Measurements from ENCODE around the gene C6orf15. TPM values are rescaled to one million over a fixed set of nuclear protein-coding genes. Genes with fewer than 3 reads are reported as not detected.
A peak's percentile ranks its signal among the peaks of the same experiment; 100 is the strongest.

C6orf15 gene
- total RNA-seq, 2 donors from 2014 or later, result not detected

- intact Hi-C loops (cut with DNase I), result loop anchor here (5.0 to 10.0 kb wide), 2 partner anchors 255 to 543 kb away; no protein-coding TSS in a partner anchor
- Histone ChIP-seq H3K4me3 (no peak overlapping the region), H3K9me3 (no peaks in the 10 kb centered on the region), H3K4me1 (no peaks in the 10 kb centered on the region), H3K27me3 (no peaks in the 10 kb centered on the region), H3K36me3 (no peaks in the 10 kb centered on the region), H3K27ac (no peak overlapping the region), H3K9ac (ENCODE audit: low read depth in 2 of 2, low read length in 2 of 2) (no peak overlapping the region)
- TF ChIP-seq CTCF (IDR thresholded peaks at IDR 0.05), result peak; percentile 65
- DNase-seq, result peak; percentile 94
Observed at GRCh38 chr6:31087494-31088089, 24.8 kb downstream of the C6orf15 start.

DNA sequence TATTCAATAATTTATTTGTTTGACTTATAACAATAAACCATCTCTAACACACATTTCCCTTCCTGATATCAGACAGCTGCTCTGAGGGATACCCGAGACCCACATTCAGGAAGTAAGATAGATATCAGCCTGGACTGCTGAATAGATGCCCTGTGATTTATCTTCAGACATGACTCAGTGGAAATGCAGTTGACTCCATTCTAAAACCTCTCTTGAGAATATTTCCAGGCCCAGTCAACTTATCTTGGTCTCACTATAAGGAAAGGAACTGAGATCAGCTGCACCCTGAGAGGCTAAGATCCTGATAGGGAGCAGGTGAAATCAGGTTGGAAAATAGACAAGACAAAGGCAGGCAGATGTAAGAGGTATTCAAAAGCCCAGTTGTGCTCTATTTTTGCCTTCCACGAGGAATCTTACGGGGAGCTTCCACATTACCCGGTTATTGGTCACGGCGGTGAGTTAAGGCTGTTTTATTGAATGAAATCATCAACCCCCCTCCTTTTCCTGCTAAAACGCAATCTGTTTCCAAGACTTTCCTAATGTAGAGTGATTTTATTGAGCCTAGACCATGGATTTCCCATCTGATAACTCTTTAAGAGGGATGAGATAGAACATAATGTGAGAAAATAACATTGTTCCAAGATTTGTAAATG lies 25.5 kb downstream of the C6orf15 start:
- no peak overlapping the region for H3K4me3 ChIP-seq
- H3K9ac ChIP-seq (ENCODE audit: low read depth in 2 of 2, low read length in 2 of 2), result no peak overlapping the region
- H3K9me3 ChIP-seq, result no peaks in the 10 kb centered on the region
- no peaks in the 10 kb centered on the region for H3K4me1 ChIP-seq
- no peak for TF ChIP-seq CTCF (IDR thresholded peaks at IDR 0.05)
- intact Hi-C loops (cut with DNase I), result loop anchor here (5.0 to 10.0 kb wide), 2 partner anchors 255 to 542 kb away; no protein-coding TSS in a partner anchor
- H3K27me3 ChIP-seq, result no peaks in the 10 kb centered on the region
- no peak for DNase-seq
- no peak overlapping the region for H3K27ac ChIP-seq
- H3K36me3 ChIP-seq, result no peaks in the 10 kb centered on the region

DNA sequence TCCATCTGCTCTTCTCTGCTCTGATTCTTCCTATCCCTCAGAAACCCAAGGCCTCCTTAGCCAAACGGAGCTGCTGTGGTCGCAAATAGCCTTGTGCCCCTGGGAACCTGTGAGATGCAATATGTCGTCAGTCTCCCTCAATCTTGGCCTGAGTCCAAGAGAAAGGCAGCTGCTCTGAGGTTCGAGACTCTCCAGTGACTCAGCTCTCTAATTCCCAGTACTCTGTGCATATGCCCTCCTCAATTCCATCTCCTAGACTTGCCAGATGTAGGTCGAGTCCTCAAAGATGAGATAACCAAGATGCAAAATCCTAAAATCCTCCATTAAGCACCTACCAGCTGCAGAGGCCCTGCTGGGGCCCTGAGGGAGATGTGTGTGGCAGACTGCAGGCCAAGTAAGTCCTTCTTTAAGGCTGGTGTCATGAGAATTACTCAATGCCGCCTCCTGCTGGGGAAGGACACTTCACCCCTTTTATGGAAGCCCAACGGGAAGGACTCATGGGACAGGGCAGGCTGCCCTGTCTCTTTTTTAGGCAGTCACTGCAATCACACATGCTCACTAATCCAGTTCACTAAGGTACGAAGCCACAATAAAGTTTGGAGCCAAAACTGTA lies 28.5 kb downstream of the C6orf15 start:
- Histone ChIP-seq H3K36me3 (no peaks in the 10 kb centered on the region), H3K9ac (ENCODE audit: low read depth in 2 of 2, low read length in 2 of 2) (no peak overlapping the region), H3K4me3 (no peak overlapping the region), H3K4me1 (no peaks in the 10 kb centered on the region), H3K9me3 (no peaks in the 10 kb centered on the region), H3K27ac (no peak overlapping the region), H3K27me3 (no peaks in the 10 kb centered on the region)
- DNase-seq, result peak; percentile 66
- intact Hi-C loops (cut with DNase I), result loop anchor here (10.0 kb wide), 1 partner anchor 539 kb away; no protein-coding TSS in a partner anchor
- peak; percentile 36 for TF ChIP-seq CTCF (IDR thresholded peaks at IDR 0.05)

GRCh38 chr6:31081872-31082271 lies 30.5 kb downstream of the C6orf15 start:
- no peak for DNase-seq
- intact Hi-C loops (cut with DNase I), result loop anchor here (10.0 kb wide), 1 partner anchor 537 kb away; no protein-coding TSS in a partner anchor
- Histone ChIP-seq H3K27ac (no peak overlapping the region), H3K9ac (ENCODE audit: low read depth in 2 of 2, low read length in 2 of 2) (no peak overlapping the region), H3K9me3 (no peaks in the 10 kb centered on the region), H3K4me1 (no peaks in the 10 kb centered on the region), H3K4me3 (no peak overlapping the region), H3K36me3 (no peaks in the 10 kb centered on the region), H3K27me3 (no peaks in the 10 kb centered on the region)
- TF ChIP-seq CTCF (IDR thresholded peaks at IDR 0.05), result no peak

- Histone ChIP-seq H3K4me1 (no peaks in the 10 kb centered on the region), H3K27ac (no peak overlapping the region), H3K9ac (ENCODE audit: low read depth in 2 of 2, low read length in 2 of 2) (peak overlapping the region in 1 of 2 donors; percentile 58), H3K4me3 (peak overlapping the region; percentile 1), H3K9me3 (no peaks in the 10 kb centered on the region), H3K36me3 (no peaks in the 10 kb centered on the region), H3K27me3 (no peaks in the 10 kb centered on the region)
- intact Hi-C loops (cut with DNase I), result loop anchor here (5.0 to 10.0 kb wide), 2 partner anchors 162 to 535 kb away; no protein-coding TSS in a partner anchor
- peak; percentile 80 for DNase-seq
- TF ChIP-seq CTCF (IDR thresholded peaks at IDR 0.05), result peak; percentile 73
Observed at GRCh38 chr6:31079656-31080261, 32.6 kb downstream of the C6orf15 start.

All from colonic mucosa (tissue), 4 donors.